SU-DHL-6 (cell line): ENCODE results near the gene ATP2A3.

Experiments used
- EZH2phosphoT487 ChIP-seq: fragments of 200-600 bp; sonication (generic), shearing (Covaris generic); conservative IDR thresholded peaks from 2 replicates; pipeline ENCODE4 v1.6.1; 2018; ENCODE audit warnings: mild to moderate bottlenecking, antibody characterized with exemption, low read length, moderate library complexity, mixed read lengths
- TF ChIP-seq, protein P1 (sequence below): fragments of 200-600 bp; sonication (generic); IDR thresholded peaks from one replicate; pipeline ENCODE4 v1.5.1; 2017; ENCODE audit warnings: antibody characterized with exemption, mild to moderate bottlenecking, low read length, moderate library complexity; ENCODE audit not compliant: insufficient read depth, poor library complexity, severe bottlenecking

DNA sequence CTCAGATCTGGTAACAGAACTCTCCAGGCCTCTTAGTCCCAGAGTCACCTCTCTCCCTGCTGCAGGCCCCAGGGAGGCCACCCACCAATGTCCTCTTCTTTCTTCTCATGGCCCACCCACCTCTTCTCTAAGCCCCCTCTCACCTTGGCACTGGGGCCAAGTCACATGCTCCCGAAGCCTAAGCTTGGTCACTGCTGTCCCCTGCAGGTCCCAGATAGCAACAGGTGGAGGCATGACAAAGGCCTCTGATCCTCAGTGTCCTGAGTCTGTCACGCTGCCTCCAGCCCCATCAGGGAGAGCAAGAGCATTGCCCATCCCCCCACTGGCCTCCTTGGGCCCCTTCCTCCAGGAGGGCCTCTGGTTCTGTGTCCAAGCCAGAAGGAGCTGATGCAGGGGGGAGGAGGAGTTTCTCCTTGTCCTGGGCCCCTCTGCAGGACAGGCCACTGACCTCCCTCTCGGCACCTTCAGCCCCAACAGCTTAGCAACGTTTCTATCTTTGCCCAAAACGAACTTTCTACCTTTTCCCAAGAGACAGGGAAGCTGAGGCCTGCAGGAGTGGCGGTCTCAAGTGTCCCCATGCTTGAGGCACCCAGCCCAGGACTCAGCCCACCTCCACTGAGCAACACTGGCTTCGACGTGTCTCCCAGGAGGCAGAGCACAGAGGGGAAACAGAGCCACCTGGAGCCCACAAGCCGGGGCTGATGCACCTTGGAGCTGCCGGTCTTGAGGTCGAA lies 56.6 kb downstream of the ATP2A3 start:
- TF ChIP-seq, protein P1, sequence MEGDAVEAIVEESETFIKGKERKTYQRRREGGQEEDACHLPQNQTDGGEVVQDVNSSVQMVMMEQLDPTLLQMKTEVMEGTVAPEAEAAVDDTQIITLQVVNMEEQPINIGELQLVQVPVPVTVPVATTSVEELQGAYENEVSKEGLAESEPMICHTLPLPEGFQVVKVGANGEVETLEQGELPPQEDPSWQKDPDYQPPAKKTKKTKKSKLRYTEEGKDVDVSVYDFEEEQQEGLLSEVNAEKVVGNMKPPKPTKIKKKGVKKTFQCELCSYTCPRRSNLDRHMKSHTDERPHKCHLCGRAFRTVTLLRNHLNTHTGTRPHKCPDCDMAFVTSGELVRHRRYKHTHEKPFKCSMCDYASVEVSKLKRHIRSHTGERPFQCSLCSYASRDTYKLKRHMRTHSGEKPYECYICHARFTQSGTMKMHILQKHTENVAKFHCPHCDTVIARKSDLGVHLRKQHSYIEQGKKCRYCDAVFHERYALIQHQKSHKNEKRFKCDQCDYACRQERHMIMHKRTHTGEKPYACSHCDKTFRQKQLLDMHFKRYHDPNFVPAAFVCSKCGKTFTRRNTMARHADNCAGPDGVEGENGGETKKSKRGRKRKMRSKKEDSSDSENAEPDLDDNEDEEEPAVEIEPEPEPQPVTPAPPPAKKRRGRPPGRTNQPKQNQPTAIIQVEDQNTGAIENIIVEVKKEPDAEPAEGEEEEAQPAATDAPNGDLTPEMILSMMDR: no peak
- no peak for TF ChIP-seq EZH2phosphoT487
